Activated CD8-positive, alpha-beta memory T cell treated with anti-CD3 and anti-CD28 coated beads for 48 hours (primary cell): Measurements from ENCODE around the gene GM2A.

Source experiments
- DNase-seq, 3 experiments: peaks; one replicate each; pipeline ENCODE4 v3.0.0-alpha.2; 2020; ENCODE audit warnings: low read depth in 2 of 3, low spot score in 2 of 3

Gene GM2A

GRCh38 chr5:151252762-151253604, at the start of gene GM2A:
TSS of gene GM2A (plus strand) at chr5:151253185. CDS start at chr5:151253217, 32 bp downstream.
- peak; percentile 85 to 95 (median 94) for DNase-seq

GRCh38 chr5:151204051-151204450, 48.9 kb upstream of the GM2A start:
- DNase-seq, result no peak

GRCh38 chr5:151205411-151205810, 47.6 kb upstream of the GM2A start:
- no peak for DNase-seq

GRCh38 chr5:151208481-151208914, 44.5 kb upstream of the GM2A start:
- no peak for DNase-seq

- DNase-seq, result no peak
These were observed 40.6 kb upstream of the GM2A start for GRCh38 chr5:151212406-151212798.

GRCh38 chr5:151213803-151214613, 39.0 kb upstream of the GM2A start:
- DNase-seq, result peak in 2 of 3 experiments; percentile 63 to 72

GRCh38 chr5:151214614-151215545, 38.1 kb upstream of the GM2A start:
- no peak for DNase-seq

- DNase-seq, result no peak
These were observed 37.5 kb upstream of the GM2A start for GRCh38 chr5:151215546-151215880.

- no peak for DNase-seq
These were observed 36.2 kb upstream of the GM2A start for GRCh38 chr5:151216781-151217180.

- DNase-seq, result no peak
These were observed 34.8 kb upstream of the GM2A start for GRCh38 chr5:151218177-151218576.

GRCh38 chr5:151219138-151219537, 33.8 kb upstream of the GM2A start:
- DNase-seq, result no peak

GRCh38 chr5:151219789-151220188, 33.2 kb upstream of the GM2A start:
- DNase-seq, result no peak

GRCh38 chr5:151221574-151221973, 31.4 kb upstream of the GM2A start:
- DNase-seq, result no peak

- no peak for DNase-seq
These were observed 30.8 kb upstream of the GM2A start for GRCh38 chr5:151222054-151222789.

GRCh38 chr5:151222790-151223446, 30.1 kb upstream of the GM2A start:
- DNase-seq, result peak in 1 of 3 experiments; percentile 36

- DNase-seq, result no peak
These were observed 29.3 kb upstream of the GM2A start, which contains the start of gene CCDC69 for GRCh38 chr5:151223447-151224264. TSS of gene CCDC69 (minus strand) at chr5:151224092. CDS start at chr5:151223970, 122 bp downstream.

GRCh38 chr5:151224372-151224771, 28.6 kb upstream of the GM2A start:
- DNase-seq, result no peak

GRCh38 chr5:151225071-151225470, 27.9 kb upstream of the GM2A start:
- DNase-seq, result no peak

- no peak for DNase-seq
These were observed 27.5 kb upstream of the GM2A start for GRCh38 chr5:151225475-151225874.
